Glomerular visceral epithelial cell (primary cell): ENCODE data around the gene SULT1C4.

ENCODE experiments used
- DNase-seq: peaks from one replicate; pipeline ENCODE4 v3.0.0-alpha.2; 2016; ENCODE audit errors: extremely low spot score

The SULT1C4 gene

GRCh38 chr2:108370080-108370479 lies 7.7 kb upstream of the SULT1C4 start:
- no peak for DNase-seq

- DNase-seq: no peak
Observed at GRCh38 chr2:108376774-108377173, 980 bp upstream of the SULT1C4 start.

- no peak for DNase-seq
Observed at GRCh38 chr2:108377401-108377800, 353 bp upstream of the SULT1C4 start.

- DNase-seq: no peak
Observed at GRCh38 chr2:108378851-108379250, 1.1 kb downstream of the SULT1C4 start.

- DNase-seq: no peak
Observed at GRCh38 chr2:108382196-108382595, 4.4 kb downstream of the SULT1C4 start.

GRCh38 chr2:108383146-108383830 lies 5.5 kb downstream of the SULT1C4 start:
- DNase-seq: peak; percentile 48

- no peak for DNase-seq
Observed at GRCh38 chr2:108384662-108385393, 7.1 kb downstream of the SULT1C4 start.

- peak; percentile 80 for DNase-seq
Observed at GRCh38 chr2:108385411-108386071, 7.8 kb downstream of the SULT1C4 start.

- peak; percentile 83 for DNase-seq
Observed at GRCh38 chr2:108388045-108388444, 10.3 kb downstream of the SULT1C4 start.

- no peak for DNase-seq
Observed at GRCh38 chr2:108390340-108390739, 12.6 kb downstream of the SULT1C4 start.

- DNase-seq: no peak
Observed at GRCh38 chr2:108392029-108392428, 14.3 kb downstream of the SULT1C4 start.

GRCh38 chr2:108393197-108393596 lies 15.4 kb downstream of the SULT1C4 start:
- DNase-seq: no peak

- no peak for DNase-seq
Observed at GRCh38 chr2:108395155-108395554, 17.4 kb downstream of the SULT1C4 start.

- peak; percentile 42 for DNase-seq
Observed at GRCh38 chr2:108396845-108397244, 19.1 kb downstream of the SULT1C4 start.

- no peak for DNase-seq
Observed at GRCh38 chr2:108399479-108399878, 21.7 kb downstream of the SULT1C4 start.

- DNase-seq: no peak
Observed at GRCh38 chr2:108401800-108402199, 24.0 kb downstream of the SULT1C4 start.

GRCh38 chr2:108403494-108403893 lies 25.7 kb downstream of the SULT1C4 start:
- peak; percentile 85 for DNase-seq

GRCh38 chr2:108404784-108405397 lies 27.1 kb downstream of the SULT1C4 start:
- DNase-seq: no peak

GRCh38 chr2:108407864-108408729 lies 30.3 kb downstream of the SULT1C4 start:
- DNase-seq: peak; percentile 33

GRCh38 chr2:108409768-108410167 lies 32.0 kb downstream of the SULT1C4 start:
- DNase-seq: no peak

- DNase-seq: peak; percentile 96
Observed at GRCh38 chr2:108412995-108413710, 35.4 kb downstream of the SULT1C4 start.
